GM21528 (cell line): ENCODE results near the gene LAMC1.

Experiments used
- ATAC-seq: cut with Tn5 transposase; IDR thresholded peaks from one replicate; pipeline ENCODE4 v1.9.1; 2021; ENCODE audit warnings: mild to moderate bottlenecking, moderate library complexity; ENCODE audit not compliant: unreplicated experiment, low FRiP score

Gene LAMC1

GRCh38 chr1:183075861-183076260 is 52.6 kb downstream of the LAMC1 start:
- no peak for ATAC-seq

GRCh38 chr1:183077097-183077496 is 53.9 kb downstream of the LAMC1 start:
- ATAC-seq = no peak

- ATAC-seq = no peak
These were observed 56.6 kb downstream of the LAMC1 start for GRCh38 chr1:183079712-183080388.

- no peak for ATAC-seq
These were observed 57.2 kb downstream of the LAMC1 start for GRCh38 chr1:183080406-183080805.

GRCh38 chr1:183081402-183082120 is 58.3 kb downstream of the LAMC1 start:
- ATAC-seq = no peak

GRCh38 chr1:183082650-183083049 is 59.4 kb downstream of the LAMC1 start:
- no peak for ATAC-seq

- ATAC-seq = no peak
These were observed 63.8 kb downstream of the LAMC1 start for GRCh38 chr1:183087001-183087400.

GRCh38 chr1:183089025-183089639 is 65.9 kb downstream of the LAMC1 start:
- no peak for ATAC-seq

GRCh38 chr1:183090391-183091006 is 67.3 kb downstream of the LAMC1 start:
- no peak for ATAC-seq

GRCh38 chr1:183091181-183091580 is 68.0 kb downstream of the LAMC1 start:
- ATAC-seq = no peak

GRCh38 chr1:183092350-183092749 is 69.1 kb downstream of the LAMC1 start:
- no peak for ATAC-seq

- no peak for ATAC-seq
These were observed 69.9 kb downstream of the LAMC1 start for GRCh38 chr1:183093066-183093668.

- no peak for ATAC-seq
These were observed 70.6 kb downstream of the LAMC1 start for GRCh38 chr1:183093786-183094298.

- ATAC-seq = no peak
These were observed 71.1 kb downstream of the LAMC1 start for GRCh38 chr1:183094351-183094750.

GRCh38 chr1:183096351-183096750 is 73.1 kb downstream of the LAMC1 start:
- ATAC-seq = no peak

GRCh38 chr1:183096894-183097293 is 73.7 kb downstream of the LAMC1 start:
- ATAC-seq = no peak

- ATAC-seq = no peak
These were observed 74.3 kb downstream of the LAMC1 start for GRCh38 chr1:183097438-183098051.

- ATAC-seq = no peak
These were observed 75.1 kb downstream of the LAMC1 start for GRCh38 chr1:183098317-183098716.

- no peak for ATAC-seq
These were observed 77.2 kb downstream of the LAMC1 start for GRCh38 chr1:183100361-183100974.

- no peak for ATAC-seq
These were observed 77.9 kb downstream of the LAMC1 start for GRCh38 chr1:183101081-183101480.
